Adrenal gland (tissue), 12 donors: Measurements from ENCODE around the gene SIRT3. TPM values are rescaled to one million over a fixed set of nuclear protein-coding genes. Genes with fewer than 3 reads are reported as not detected.

Experiments
- DNase-seq, 7 donors: peaks; one replicate each; pipeline ENCODE4 v3.0.0-alpha.2; 2019 to 2020
- H3K27ac ChIP-seq, 5 donors: fragments of 200-600 bp; sonication (generic) in 4 of 5; 1 replicate in 3 of 5; 2 replicates in 2 of 5; pipeline versions ENCODE4 v1.5.1 to v1.8.0; 2016 to 2020; ENCODE audit warnings: mild to moderate bottlenecking in 1 of 5
- H3K27me3 ChIP-seq: fragments of 200-600 bp; 2 replicates; pipeline ENCODE4 v1.8.0; 2021
- H3K36me3 ChIP-seq, 2 donors: fragments of 200-600 bp; replicated peaks in 1 of 2; 1 replicate in 1 of 2; 2 replicates in 1 of 2; pipeline versions ENCODE4 v1.5.1 to v1.8.0; 2018 to 2022
- H3K4me1 ChIP-seq, 2 donors: fragments of 200-600 bp; replicated peaks in 1 of 2; 1 replicate in 1 of 2; 2 replicates in 1 of 2; pipeline versions ENCODE4 v1.5.1 to v1.8.0; 2018 to 2021
- H3K4me3 ChIP-seq, 4 donors: fragments of 200-600 bp; sonication (generic) in 3 of 4; one replicate each; pipeline ENCODE4 v1.5.1; 2016 to 2018
- H3K9me3 ChIP-seq, 3 donors: fragments of 200-600 bp; sonication (generic) in 1 of 3; replicated peaks in 1 of 3; 1 replicate in 2 of 3; 2 replicates in 1 of 3; pipeline versions ENCODE4 v1.5.1 to v1.8.0; 2016 to 2021
- CTCF ChIP-seq, 6 experiments: fragments of 450-650 bp in 4 of 6; fragments of 200-600 bp in 2 of 6; sonication (generic) in 1 of 6; IDR thresholded peaks; 1 replicate in 5 of 6; 2 replicates in 1 of 6; pipeline versions ENCODE4 v1.5.1 to v1.8.0; 2016 to 2021; ENCODE audit warnings: antibody characterized with exemption in 6 of 6, mild to moderate bottlenecking in 2 of 6, moderate library complexity in 1 of 6
- POLR2A ChIP-seq, 2 donors: fragments of 450-650 bp; IDR thresholded peaks; one replicate each; pipeline ENCODE4 v1.6.1; 2017; ENCODE audit warnings: antibody characterized with exemption in 2 of 2, mild to moderate bottlenecking in 2 of 2, moderate library complexity in 1 of 2
- WGBS, 4 donors: extraction: QIAGEN DNeasy Blood & Tissue Kit in 2 of 4; methylation state at CpG; one replicate each; pipeline versions ENCODE4 v1.1.5 to v1.1.7; 2013 to 2017; 5-methylcytosine and 5-hydroxymethylcytosine counted together
- intact Hi-C, 2 donors: fragments of 100-400 bp; cut with DNase I; formaldehyde crosslinking; loops; one replicate each; pipeline versions ENCODE4 v1.14.1 to v1.15.0; 2022 to 2023
- polyA plus RNA-seq, 3 donors: library from polyadenylated mRNA; stranded (reverse); fragments of 200-250 nt in 2 of 3; fragments of 350-450 nt in 1 of 3; fragmentation: Illumina TruSeq in 1 of 3; extraction: RNeasy Lipid Tissue Mini Kit (QIAGEN cat#74804) in 1 of 3; gene quantifications; one replicate each; pipeline ENCODE4 v1.2.3, GENCODE V29; 2013 to 2014
- total RNA-seq, 9 donors: library from RNA; depleted of rRNA in 4 of 9; stranded (reverse); fragments of >200 nt in 4 of 9; fragments of 120-200 nt in 1 of 9; fragmentation: NEBNext Ultra II Directional in 1 of 9; extraction: Animal tissue kit (Norgen Biotek cat#: 25700) in 1 of 9; gene quantifications; one replicate each; pipeline versions ENCODE4 v1.1.0 to v1.2.4, GENCODE V29; 2013 to 2023
- donor health status: healthy with polysubstance abuse.
- donor health status: Bipolar disorder and iron deficiency.
- donor health status: DM: yes; HTN: yes; CAD: no.
- donor health status: DM: no; HTN: no; CAD: no.
- donor health status: DM: no; HTN: no; CAD: no.
- donor health status: DM: yes; HTN: yes; CAD: no.

SIRT3 gene
- total and polyA plus RNA-seq, 12 donors = 13.8 to 30.6 (median 23.7) TPM

GRCh38 chr11:236774-237767, 929 bp upstream of the SIRT3 start, which contains the start of gene PSMD13:
PSMD13 (plus strand) TSS chr11:236976; CDS start chr11:237050, 74 bp downstream.
- DNase-seq = peak; percentile 81 to 90 (median 83)
- Histone ChIP-seq H3K27me3 (no peaks in the 10 kb centered on the region), H3K9me3 (no peaks in the 10 kb centered on the region), H3K27ac (peak within 1 kb of the TSS; percentile 55 to 98 (median 95)), H3K36me3 (peaks cover 0 to 7% of the 10 kb centered on the region in 2 donors), H3K4me3 (peak within 1 kb of the TSS; percentile 67 to 99 (median 90)), H3K4me1 (peaks cover 17 to 34% of the 10 kb centered on the region in 2 donors)
- 1 to 6% (median 2%) methylated on average over 16 to 62 of the region's 62 CpGs for WGBS, 4 donors
- TF ChIP-seq CTCF (IDR thresholded peaks at IDR 0.05) (peak in 1 of 6 experiments; percentile 2), POLR2A (IDR thresholded peaks at IDR 0.05) (peak; percentile 23 to 37)
- intact Hi-C loops = no loop called here

GRCh38 chr11:235609-235996, 539 bp downstream of the SIRT3 start:
- intact Hi-C loops = no loop called here
- H3K4me1 ChIP-seq = peaks cover 17 to 24% of the 10 kb centered on the region in 2 donors
- no peak for TF ChIP-seq CTCF (IDR thresholded peaks at IDR 0.05)
- no peak for TF ChIP-seq POLR2A (IDR thresholded peaks at IDR 0.05)
- peak overlapping the region in 4 of 5 donors; percentile 53 to 98 (median 85) for H3K27ac ChIP-seq
- H3K9me3 ChIP-seq = no peaks in the 10 kb centered on the region
- WGBS, 4 donors = 3 to 7% (median 4%) methylated on average over 13 of the region's 13 CpGs
- peak overlapping the region; percentile 38 to 99 (median 77) for H3K4me3 ChIP-seq
- H3K27me3 ChIP-seq = no peaks in the 10 kb centered on the region
- no peak for DNase-seq
- H3K36me3 ChIP-seq = no peaks in the 10 kb centered on the region

GRCh38 chr11:235180-235579, 962 bp downstream of the SIRT3 start:
- no peak overlapping the region for H3K27ac ChIP-seq

More at GRCh38 chr11:235180-235579, 962 bp downstream of the SIRT3 start:
- H3K36me3 ChIP-seq = no peaks in the 10 kb centered on the region
- peaks cover 17 to 24% of the 10 kb centered on the region in 2 donors for H3K4me1 ChIP-seq
- TF ChIP-seq POLR2A (IDR thresholded peaks at IDR 0.05) = no peak
- TF ChIP-seq CTCF (IDR thresholded peaks at IDR 0.05) = no peak
- no peaks in the 10 kb centered on the region for H3K27me3 ChIP-seq
- DNase-seq = peak in 2 of 7 donors; percentile 11 to 52
- H3K4me3 ChIP-seq = peak overlapping the region in 2 of 4 donors; percentile 98 to 99
- WGBS, 4 donors = 81 to 93% (median 82%) methylated on average over 8 of the region's 8 CpGs
- H3K9me3 ChIP-seq = no peaks in the 10 kb centered on the region
- intact Hi-C loops = no loop called here
